ENCODE data around the gene ERF.

GRCh38 chr19:42255766-42256745 lies 1.1 kb upstream of the ERF start:
- TF ChIP-seq CTCF (IDR thresholded peaks at IDR 0.05) = no peak
- no peak for TF ChIP-seq POLR2A (IDR thresholded peaks at IDR 0.05)

Measured in right lobe of liver (tissue), 4 donors.